Cardiac fibroblast (primary cell): Measurements from ENCODE around the gene GMEB2.
"Not testable (repeated sequence)": the region's sequence is repeated elsewhere in the genome, so short reads cannot be mapped to it uniquely, and the experiment has no call there.

Experiments
- DNase-seq, 2 donors: peaks; one replicate each; pipeline versions ENCODE4 v3.0.0 to v3.0.0-alpha.2; 2010; ENCODE audit warnings: low read depth in 2 of 2
- H3K4me3 ChIP-seq, 2 donors: replicated peaks in 1 of 2; 1 replicate in 1 of 2; 2 replicates in 1 of 2; pipeline ENCODE4 v1.5.1; 2011; ENCODE audit warnings: low read depth in 2 of 2, low read length in 2 of 2, mild to moderate bottlenecking in 2 of 2, moderate library complexity in 1 of 2
- CTCF ChIP-seq: IDR thresholded peaks from one replicate; pipeline ENCODE4 v1.5.1; 2011; ENCODE audit warnings: low read depth, mild to moderate bottlenecking, low read length, inconsistent platforms

Gene GMEB2

DNA sequence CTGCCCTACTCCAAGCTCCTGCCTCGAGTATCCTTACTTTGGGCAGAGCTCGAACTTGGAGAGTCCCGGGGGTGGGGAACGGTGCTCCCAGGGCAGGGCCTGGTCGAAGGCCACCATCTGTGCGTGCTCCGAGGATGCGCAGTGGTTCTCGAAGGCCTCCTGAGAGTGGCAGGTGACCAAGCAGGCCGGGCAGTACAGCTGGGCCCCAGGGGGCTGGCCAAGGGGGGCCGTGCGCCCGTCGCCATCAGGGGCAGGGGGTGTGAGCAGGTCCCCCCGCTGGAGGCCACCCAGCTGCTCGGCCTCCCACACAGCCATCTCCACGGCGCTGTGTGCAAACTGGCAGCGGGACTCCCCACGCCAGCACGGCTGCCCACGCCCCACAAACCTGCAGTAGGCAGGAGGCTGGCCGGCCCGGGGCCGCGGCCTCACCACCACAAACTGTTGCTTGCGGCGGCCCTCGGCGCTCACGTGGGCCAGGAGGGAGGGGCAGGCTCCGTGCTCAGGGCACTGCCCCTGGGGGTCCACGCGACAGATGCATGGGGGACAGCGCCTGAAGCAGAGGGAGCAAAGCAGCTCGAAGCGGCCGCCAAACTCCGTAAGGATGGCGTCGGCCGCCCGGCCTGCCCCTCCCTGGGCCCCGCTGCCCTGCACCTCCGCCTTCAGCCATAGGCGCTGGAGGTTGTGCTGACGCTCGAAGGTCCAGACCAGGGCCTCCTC, 54.7 kb downstream of the GMEB2 start:
- TF ChIP-seq CTCF, result no peak
- H3K4me3 ChIP-seq, result no peak overlapping the region
- no peak for DNase-seq

DNA sequence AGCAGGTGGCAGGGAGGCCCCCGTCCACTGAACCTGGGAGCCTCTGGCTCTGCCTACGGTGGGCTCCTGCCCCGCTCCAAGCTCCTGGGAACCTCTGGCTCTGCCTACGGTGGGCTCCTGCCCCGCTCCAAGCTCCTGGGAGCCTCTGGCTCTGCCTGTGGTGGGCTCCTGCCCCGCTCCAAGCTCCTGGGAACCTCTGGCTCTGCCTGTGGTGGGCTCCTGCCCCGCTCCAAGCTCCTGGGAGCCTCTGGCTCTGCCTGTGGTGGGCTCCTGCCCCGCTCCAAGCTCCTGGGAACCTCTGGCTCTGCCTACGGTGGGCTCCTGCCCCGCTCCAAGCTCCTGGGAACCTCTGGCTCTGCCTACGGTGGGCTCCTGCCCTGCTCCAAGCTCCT, 55.8 kb downstream of the GMEB2 start:
- not testable (repeated sequence) for H3K4me3 ChIP-seq, DNase-seq

DNA sequence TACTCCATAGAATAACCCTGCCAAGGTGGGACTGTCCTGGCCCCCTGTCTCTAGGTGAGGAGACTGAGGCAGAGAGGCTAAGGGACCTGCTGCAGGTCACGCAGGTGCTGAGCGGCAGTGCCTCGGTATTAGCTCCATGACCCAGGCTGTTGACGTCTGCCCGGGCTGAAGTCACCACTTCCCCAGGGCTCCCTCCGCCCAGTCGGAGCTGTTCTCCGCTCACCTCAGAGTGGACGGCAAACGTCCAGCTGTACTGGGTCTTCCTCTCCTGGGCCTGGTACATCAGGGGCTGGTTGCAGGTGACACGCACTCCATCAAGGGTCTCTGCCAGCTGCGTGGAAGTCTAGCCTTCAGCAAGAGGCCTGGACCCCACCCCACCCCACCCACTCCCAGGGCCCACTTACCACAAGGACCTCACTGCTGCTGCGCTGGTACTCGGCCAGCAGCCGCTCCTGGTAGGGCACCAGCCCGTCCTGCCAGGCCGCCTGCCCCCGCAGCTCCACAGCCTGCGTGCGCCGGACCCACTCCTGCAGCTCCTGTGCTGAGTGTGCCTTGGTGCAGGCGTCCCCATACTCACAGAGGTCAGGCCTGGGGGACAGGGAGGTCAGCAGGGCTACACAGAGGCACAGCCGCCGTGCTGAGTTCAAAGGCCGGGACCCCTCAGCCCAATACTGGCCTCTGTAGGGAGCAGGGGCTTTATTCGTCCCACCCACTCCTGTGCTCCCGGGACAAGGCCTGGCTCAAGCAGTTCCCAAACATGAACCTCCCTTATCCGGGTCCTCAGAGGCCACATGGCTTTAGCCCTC, 56.4 kb downstream of the GMEB2 start:
- TF ChIP-seq CTCF, result no peak
- no peak overlapping the region for H3K4me3 ChIP-seq
- no peak for DNase-seq

DNA sequence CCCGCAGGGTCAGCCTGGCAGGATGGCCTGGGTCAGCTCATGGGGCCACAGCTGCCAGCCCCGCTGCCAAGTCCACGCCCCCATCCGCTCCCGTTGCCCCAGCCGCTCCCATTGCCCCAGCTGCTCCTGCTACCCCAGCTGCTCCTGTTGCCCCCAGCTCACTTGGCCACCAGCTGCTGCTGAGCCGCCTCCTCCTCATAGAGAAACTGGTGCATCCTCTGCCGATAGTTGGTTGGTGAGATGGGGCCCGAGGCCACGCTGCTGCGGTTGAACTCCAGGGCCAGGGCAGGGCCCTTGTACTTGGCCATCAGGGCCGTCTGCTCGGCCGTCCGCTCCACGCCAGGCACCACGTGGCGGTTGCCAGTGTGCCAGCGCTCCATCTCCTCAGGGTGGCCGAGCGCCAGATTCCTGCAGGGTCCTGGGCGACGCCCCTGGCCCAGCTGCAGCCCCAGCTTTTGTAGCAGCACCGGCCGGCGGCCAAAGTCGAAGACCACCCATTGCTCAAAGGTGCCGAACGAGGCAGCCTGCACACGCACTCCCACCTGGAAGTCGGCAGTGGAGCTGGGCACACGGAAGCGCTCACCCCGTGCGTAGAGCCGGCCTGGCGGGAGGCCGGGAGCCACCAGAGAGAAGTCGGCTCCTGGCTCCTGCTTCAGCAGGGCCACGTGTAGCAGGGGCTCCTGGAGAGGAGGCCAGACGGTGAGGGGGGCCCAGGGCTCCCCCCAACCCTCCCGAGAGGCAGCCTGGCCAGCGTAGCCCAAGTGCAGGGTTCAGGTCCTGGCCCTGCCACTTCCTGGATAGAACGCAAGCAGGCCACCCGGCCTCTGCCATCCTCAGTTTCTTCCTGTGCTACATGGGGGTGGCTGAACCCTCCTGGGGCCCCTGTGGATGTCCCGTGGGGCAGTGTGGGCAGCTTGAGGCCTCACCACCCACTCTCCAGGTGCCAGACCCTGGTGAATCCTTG, 57.6 kb downstream of the GMEB2 start:
- H3K4me3 ChIP-seq, result no peak overlapping the region
- DNase-seq, result no peak
- no peak for TF ChIP-seq CTCF

- no peak for TF ChIP-seq CTCF
- H3K4me3 ChIP-seq, result no peak overlapping the region
- DNase-seq, result no peak
Measured at GRCh38 chr20:63568170-63568981, 58.5 kb downstream of the GMEB2 start.

GRCh38 chr20:63567386-63568169, 59.3 kb downstream of the GMEB2 start:
- DNase-seq, result no peak
- no peak overlapping the region for H3K4me3 ChIP-seq
- TF ChIP-seq CTCF, result no peak
